Raji (cell line): ENCODE data around the gene HSDL1.

Source experiments
- POLR2A ChIP-seq: IDR thresholded peaks from 2 replicates; pipeline ENCODE4 v1.6.1; 2011; ENCODE audit warnings: low read depth, low read length, control low read depth; ENCODE audit not compliant: insufficient read depth

HSDL1 gene

GRCh38 chr16:84159007-84159406, 14.0 kb upstream of the HSDL1 start:
- TF ChIP-seq POLR2A = no peak

GRCh38 chr16:84156342-84156784, 11.4 kb upstream of the HSDL1 start:
- TF ChIP-seq POLR2A = no peak

DNA sequence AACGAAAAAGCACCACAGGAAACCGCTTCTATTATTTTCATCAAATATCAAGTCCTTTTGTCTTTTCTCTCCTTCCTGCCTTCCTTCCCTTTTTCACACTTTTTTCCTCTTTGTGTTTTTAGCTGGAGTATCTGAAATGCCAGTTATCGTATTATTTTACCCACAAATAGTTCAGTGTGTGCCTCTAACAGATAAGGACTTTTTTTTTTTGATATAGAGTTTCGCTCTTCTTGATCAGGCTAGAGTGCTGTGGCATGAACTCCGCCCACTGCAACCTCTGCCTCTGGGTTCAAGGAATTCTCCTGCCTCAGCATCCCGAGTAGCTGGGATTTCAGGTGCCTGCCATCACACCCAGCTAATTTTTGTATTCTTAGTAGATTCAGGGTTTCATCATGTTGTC, 10.8 kb upstream of the HSDL1 start:
- TF ChIP-seq POLR2A = no peak

GRCh38 chr16:84155226-84155625, 10.2 kb upstream of the HSDL1 start:
- TF ChIP-seq POLR2A = no peak

GRCh38 chr16:84153660-84154214, 8.8 kb upstream of the HSDL1 start:
- no peak for TF ChIP-seq POLR2A

DNA sequence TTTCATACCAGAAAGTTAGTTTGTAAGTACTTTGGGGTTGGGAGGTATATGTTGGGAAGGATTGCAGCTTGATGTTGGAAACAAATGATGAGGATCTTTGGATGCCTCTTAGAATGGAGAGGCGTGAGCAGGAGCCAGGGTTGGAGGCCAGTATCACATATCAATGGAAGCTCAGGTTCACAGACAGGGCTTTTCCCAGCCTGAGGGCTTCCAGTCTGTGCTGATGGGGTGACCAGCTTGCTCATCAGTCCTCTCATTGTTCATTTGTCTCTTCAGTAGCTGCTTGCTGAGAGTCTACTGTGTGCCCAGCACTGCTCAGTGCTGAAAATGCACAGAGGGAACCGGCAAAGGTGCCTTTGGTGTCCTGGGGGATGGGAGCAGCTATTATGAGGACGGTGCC, 5.9 kb upstream of the HSDL1 start:
- TF ChIP-seq POLR2A = no peak

- no peak for TF ChIP-seq POLR2A
These were observed 643 bp downstream of the HSDL1 start for GRCh38 chr16:84144209-84144858.

- no peak for TF ChIP-seq POLR2A
These were observed 1.2 kb downstream of the HSDL1 start for GRCh38 chr16:84143784-84144199.

DNA sequence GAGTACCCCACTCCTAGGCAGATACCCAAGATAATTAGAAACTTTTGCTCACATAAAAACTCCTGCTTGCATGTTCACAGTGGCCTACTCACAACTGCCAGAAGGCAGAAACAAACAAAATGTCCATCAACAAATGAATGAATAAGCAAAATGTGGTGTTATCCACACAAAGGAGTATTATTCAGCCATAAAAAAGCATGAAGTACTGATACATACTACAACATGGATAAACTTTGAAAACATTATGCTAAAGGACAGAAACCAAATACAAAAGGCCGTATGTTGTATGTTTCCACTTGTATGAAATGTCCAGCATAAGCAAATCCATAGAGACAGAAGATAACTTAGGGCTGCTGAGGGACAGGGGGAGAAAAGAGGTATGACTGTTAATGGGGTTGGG, 1.9 kb downstream of the HSDL1 start:
- TF ChIP-seq POLR2A = no peak

- no peak for TF ChIP-seq POLR2A
These were observed 3.8 kb downstream of the HSDL1 start for GRCh38 chr16:84141143-84141670.

- TF ChIP-seq POLR2A = no peak
These were observed 5.2 kb downstream of the HSDL1 start for GRCh38 chr16:84139628-84140258.

DNA sequence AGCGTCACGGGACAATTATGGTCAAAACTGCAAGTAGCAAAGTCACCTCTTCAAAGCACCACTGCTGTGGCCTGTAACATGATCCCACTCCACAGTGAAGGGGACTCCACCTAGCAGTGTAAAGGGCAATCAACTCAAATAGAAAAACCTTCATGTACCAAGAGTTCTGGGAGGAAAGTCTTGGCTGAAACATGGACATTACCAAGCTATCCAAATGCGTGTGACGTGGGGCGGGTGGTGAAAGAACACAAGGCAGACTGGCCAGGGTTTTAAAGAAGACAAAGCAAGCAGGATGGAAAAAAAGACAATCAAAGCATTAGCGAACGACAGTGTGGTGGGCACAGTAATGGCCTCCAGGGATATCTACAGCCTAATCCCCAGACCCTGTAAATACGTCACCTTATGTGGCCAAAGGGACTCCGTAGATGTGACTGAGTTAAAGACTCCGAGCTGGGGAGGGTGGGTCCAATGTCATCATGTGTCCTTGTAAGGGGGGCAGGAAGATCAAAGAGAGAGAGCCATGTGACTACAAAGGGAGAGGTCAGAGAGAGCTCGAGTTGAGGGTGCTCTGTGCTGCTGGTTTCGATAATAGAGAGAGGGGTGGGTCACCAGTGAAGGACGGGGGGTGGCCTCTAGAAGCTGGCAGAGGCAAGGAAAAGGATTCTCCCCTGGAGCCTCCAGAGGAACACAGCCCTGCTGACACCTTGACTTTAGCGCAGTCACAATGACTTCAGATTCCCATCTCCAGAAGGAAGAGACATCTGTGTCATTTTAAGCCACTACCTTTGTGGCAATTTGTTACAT, 6.0 kb downstream of the HSDL1 start:
- no peak for TF ChIP-seq POLR2A

DNA sequence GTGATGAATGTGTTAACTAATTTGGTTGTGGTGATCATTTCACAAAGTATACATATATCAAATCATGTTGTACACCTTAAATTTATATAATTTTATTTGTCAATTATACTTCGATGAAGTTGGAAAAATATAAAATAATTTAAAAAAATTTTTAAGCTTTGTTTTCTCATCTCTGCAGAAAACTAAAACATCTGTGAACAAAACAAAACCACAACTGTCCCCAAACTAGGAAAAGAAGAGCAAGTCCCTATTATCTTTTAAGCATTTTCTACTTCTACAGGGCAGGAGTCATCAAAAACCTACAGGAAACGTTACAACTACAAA, 6.5 kb downstream of the HSDL1 start:
- TF ChIP-seq POLR2A = no peak

- TF ChIP-seq POLR2A = no peak
These were observed 7.1 kb downstream of the HSDL1 start for GRCh38 chr16:84137769-84138357.

DNA sequence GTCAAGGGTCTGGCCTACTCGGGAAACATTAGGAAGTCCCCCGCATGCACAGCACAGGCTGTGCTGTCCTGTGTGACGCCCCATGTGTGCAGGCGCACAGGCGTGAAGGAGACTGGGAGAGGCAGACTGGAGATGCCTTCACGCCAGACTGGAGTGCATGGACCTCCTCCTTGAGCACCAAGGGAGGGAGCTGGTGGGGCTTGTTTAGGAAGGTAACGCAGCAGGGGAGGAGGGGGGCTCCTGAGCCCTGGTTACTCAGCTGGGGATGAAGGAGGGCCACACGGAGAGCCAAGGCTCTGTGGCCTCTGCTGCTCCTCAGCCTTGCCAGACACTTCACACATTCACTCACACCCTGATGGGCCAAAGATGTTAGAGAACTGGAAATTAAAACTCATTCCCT, 7.7 kb downstream of the HSDL1 start:
- no peak for TF ChIP-seq POLR2A

GRCh38 chr16:84136331-84137125, 8.4 kb downstream of the HSDL1 start:
- TF ChIP-seq POLR2A = no peak
